C4-2B (cell line): ENCODE data around the gene ACAN.

Experiments
- CTCF ChIP-seq: fragments of 450-650 bp; conservative IDR thresholded peaks from 2 replicates; pipeline ENCODE4 v1.5.1; 2017; ENCODE audit warnings: mild to moderate bottlenecking
- ZFX ChIP-seq: fragments of 450-650 bp; IDR thresholded peaks from 2 replicates; pipeline ENCODE4 v1.6.1; 2017

DNA sequence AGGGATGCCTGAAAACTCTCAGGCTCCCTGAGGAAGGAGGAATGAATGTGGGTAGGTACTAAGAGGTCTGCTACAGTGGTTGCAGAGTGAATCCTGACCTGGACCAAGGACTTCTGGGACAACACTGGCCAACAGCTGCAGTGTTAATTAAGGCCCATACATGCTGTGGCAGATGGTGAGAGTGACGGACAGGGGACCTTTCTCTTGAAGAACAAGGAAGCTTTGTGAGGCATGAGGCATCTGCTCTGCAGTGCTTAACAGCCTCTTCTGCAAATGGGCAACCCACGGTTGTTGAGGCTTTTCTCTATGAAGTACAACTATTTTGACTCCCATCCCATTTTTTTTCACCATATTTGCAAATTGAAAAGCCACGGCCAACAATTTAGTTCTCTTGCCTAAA lies 26.6 kb upstream of the ACAN start:
- TF ChIP-seq CTCF (no peak), ZFX (no peak)
